Measurements from ENCODE around the gene KLHL5.
A peak's percentile ranks its signal among the peaks of the same experiment; 100 is the strongest.

Gene KLHL5

GRCh38 chr4:39044364-39044955 is 17.6 kb upstream of the KLHL5 start:
- peak; percentile 71 for DNase-seq

GRCh38 chr4:39044956-39045826 is 16.8 kb upstream of the KLHL5 start:
- DNase-seq: peak; percentile 39

GRCh38 chr4:39045827-39046221 is 16.2 kb upstream of the KLHL5 start:
- DNase-seq: no peak

- DNase-seq: no peak
Measured at GRCh38 chr4:39046249-39046648, 15.8 kb upstream of the KLHL5 start.

- DNase-seq: no peak
Measured at GRCh38 chr4:39047681-39048080, 14.4 kb upstream of the KLHL5 start.

- no peak for DNase-seq
Measured at GRCh38 chr4:39048311-39048710, 13.7 kb upstream of the KLHL5 start.

- no peak for DNase-seq
Measured at GRCh38 chr4:39050590-39050989, 11.4 kb upstream of the KLHL5 start.

- no peak for DNase-seq
Measured at GRCh38 chr4:39051492-39051891, 10.5 kb upstream of the KLHL5 start.

- no peak for DNase-seq
Measured at GRCh38 chr4:39053983-39054382, 8.0 kb upstream of the KLHL5 start.

- DNase-seq: no peak
Measured at GRCh38 chr4:39054497-39054896, 7.5 kb upstream of the KLHL5 start.

- DNase-seq: no peak
Measured at GRCh38 chr4:39056023-39056422, 6.0 kb upstream of the KLHL5 start.

- no peak for DNase-seq
Measured at GRCh38 chr4:39061457-39061856, 575 bp upstream of the KLHL5 start.

- no peak for DNase-seq
Measured at GRCh38 chr4:39062770-39063097, 702 bp downstream of the KLHL5 start.

- DNase-seq: no peak
Measured at GRCh38 chr4:39063430-39063829, 1.4 kb downstream of the KLHL5 start.

- no peak for DNase-seq
Measured at GRCh38 chr4:39066371-39066770, 4.3 kb downstream of the KLHL5 start.

GRCh38 chr4:39067031-39067430 is 5.0 kb downstream of the KLHL5 start:
- no peak for DNase-seq

- no peak for DNase-seq
Measured at GRCh38 chr4:39067451-39067850, 5.4 kb downstream of the KLHL5 start.

- no peak for DNase-seq
Measured at GRCh38 chr4:39068907-39069306, 6.9 kb downstream of the KLHL5 start.

GRCh38 chr4:39078829-39079228 is 16.8 kb downstream of the KLHL5 start:
- DNase-seq: no peak

- no peak for DNase-seq
Measured at GRCh38 chr4:39083164-39083563, 21.1 kb downstream of the KLHL5 start.

GRCh38 chr4:39085891-39086290 is 23.9 kb downstream of the KLHL5 start:
- no peak for DNase-seq

GRCh38 chr4:39096847-39097246 is 34.8 kb downstream of the KLHL5 start:
- no peak for DNase-seq

- DNase-seq: no peak
Measured at GRCh38 chr4:39097290-39097689, 35.3 kb downstream of the KLHL5 start.

- no peak for DNase-seq
Measured at GRCh38 chr4:39102297-39102696, 40.3 kb downstream of the KLHL5 start.

- DNase-seq: no peak
Measured at GRCh38 chr4:39103291-39103690, 41.3 kb downstream of the KLHL5 start.

Measured in retina (tissue), 1 donor.